Activated naive CD4-positive, alpha-beta T cell treated with anti-CD3 and anti-CD28 coated beads for 36 hours (primary cell): ENCODE results near the gene RNF141. TPM values are rescaled to one million over a fixed set of nuclear protein-coding genes. Genes with fewer than 3 reads are reported as not detected.

Experiments used
- CTCF ChIA-PET: fragments of 350-600 bp; sonication (Branson Sonifier 250); formaldehyde crosslinking; loops from one replicate; lab custom pipeline; 2021; ENCODE audit warnings: antibody characterized with exemption; lab: Charles Lee
- DNase-seq: peaks from one replicate; pipeline ENCODE4 v3.0.0-alpha.2; 2020
- H3K27ac Mint-ChIP-seq: one replicate; pipeline ENCODE4 v1.8.0; 2021; ENCODE audit warnings: mild to moderate bottlenecking, mixed read lengths
- H3K27me3 Mint-ChIP-seq: one replicate; pipeline ENCODE4 v1.8.0; 2021; ENCODE audit warnings: low read depth, mixed read lengths
- H3K36me3 Mint-ChIP-seq: one replicate; pipeline ENCODE4 v1.8.0; 2021; ENCODE audit warnings: low read depth, mixed read lengths
- H3K4me1 Mint-ChIP-seq: one replicate; pipeline ENCODE4 v1.8.0; 2021; ENCODE audit warnings: low read depth, mixed read lengths
- H3K4me3 Mint-ChIP-seq: one replicate; pipeline ENCODE4 v1.8.0; 2021; ENCODE audit warnings: mild to moderate bottlenecking, moderate library complexity, mixed read lengths
- H3K9me3 Mint-ChIP-seq: one replicate; pipeline ENCODE4 v1.8.0; 2021; ENCODE audit warnings: mixed read lengths
- intact Hi-C: fragments of 100-400 bp; cut with micrococcal nuclease; formaldehyde crosslinking; loops from one replicate; pipeline ENCODE4 v1.15.1; 2023
- total RNA-seq, 2 experiments: library from RNA; stranded (reverse); gene quantifications; one replicate each; pipeline ENCODE4 v1.2.3, GENCODE V29; 2021

Gene RNF141
- total RNA-seq, 2 experiments from 2014 or later: 20.9 to 21.8 TPM

DNA sequence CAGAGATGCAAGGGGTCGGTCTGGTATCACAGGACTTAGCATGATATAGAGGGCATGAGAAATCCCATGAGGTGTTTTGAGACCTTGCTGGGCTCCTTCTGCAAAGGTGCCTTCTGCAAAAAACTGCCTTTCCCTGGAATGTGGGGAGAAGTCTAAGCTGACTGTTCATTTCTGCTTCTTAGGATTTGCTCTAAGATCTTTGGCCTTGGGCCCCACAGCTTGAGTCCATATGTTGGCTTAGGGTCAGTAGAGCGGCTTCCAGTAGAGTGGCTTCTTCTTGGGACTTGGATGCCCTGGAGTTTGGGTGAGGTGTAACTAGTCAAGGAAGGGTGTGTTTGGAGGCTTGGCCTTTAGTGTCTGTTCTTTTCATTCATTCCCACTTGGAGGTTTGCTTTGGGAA lies 48.9 kb downstream of the RNF141 start:
- no peak overlapping the region for H3K4me3 Mint-ChIP-seq
- CTCF ChIA-PET: interaction anchor here (0.8 kb wide), 1 partner anchor 300 kb away, joined by 3 read pairs; no protein-coding TSS in a partner anchor
- DNase-seq: no peak
- H3K27me3 Mint-ChIP-seq: no peaks in the 10 kb centered on the region
- H3K36me3 Mint-ChIP-seq: peaks cover 15% of the 10 kb centered on the region
- no peak overlapping the region for H3K27ac Mint-ChIP-seq
- intact Hi-C loops: no loop called here
- no peaks in the 10 kb centered on the region for H3K9me3 Mint-ChIP-seq
- peaks cover 18% of the 10 kb centered on the region for H3K4me1 Mint-ChIP-seq

DNA sequence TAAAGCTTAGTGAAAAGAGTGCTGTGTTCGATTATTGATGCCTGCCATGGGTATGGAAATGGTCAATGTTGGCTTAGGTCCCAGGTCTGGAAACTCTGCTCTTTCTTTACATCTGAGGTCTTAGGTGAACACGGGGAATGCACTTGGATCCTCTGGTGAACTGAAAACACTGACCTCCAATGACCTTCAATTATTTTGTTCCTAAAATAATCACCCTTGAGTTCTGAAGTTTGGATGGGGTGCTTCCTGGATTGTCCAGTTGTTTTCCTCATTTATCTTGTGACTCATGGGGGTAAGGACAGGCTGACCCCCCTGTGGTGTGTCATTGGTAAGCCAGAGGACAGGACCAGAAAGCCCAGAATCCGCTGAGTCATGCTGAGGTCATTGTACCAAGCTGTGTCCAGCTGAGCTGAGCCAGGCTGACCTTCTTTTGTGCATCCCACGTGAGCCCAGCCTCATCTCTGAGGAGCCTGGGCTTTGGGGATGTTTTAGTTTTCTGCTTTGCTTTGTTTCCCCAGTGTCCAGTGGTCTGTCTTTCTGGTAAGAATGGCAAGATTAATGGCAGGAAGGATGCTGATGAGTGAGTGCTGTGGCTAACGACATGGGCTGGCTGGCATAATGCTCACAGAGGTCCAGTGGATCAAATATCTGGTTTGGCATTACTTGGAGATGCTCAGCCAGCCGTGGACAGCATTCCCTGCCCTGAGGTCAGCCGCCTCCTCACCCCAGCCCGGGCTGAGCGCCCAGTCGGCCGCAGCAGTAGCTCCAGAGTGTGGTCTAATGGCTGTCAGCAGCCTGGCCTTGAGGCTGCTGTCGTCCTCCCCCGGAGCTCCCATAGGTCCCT lies 50.4 kb downstream of the RNF141 start:
- Mint-ChIP-seq H3K9me3 (no peaks in the 10 kb centered on the region), H3K4me3 (no peak overlapping the region), H3K36me3 (peaks cover 12% of the 10 kb centered on the region), H3K4me1 (peaks cover 18% of the 10 kb centered on the region), H3K27ac (peak overlapping the region; percentile 38), H3K27me3 (no peaks in the 10 kb centered on the region)
- intact Hi-C loops: no loop called here
- no peak for DNase-seq
- CTCF ChIA-PET: interaction anchor here (1.1 kb wide), 1 partner anchor 74 kb away, joined by 3 read pairs; no protein-coding TSS in a partner anchor

DNA sequence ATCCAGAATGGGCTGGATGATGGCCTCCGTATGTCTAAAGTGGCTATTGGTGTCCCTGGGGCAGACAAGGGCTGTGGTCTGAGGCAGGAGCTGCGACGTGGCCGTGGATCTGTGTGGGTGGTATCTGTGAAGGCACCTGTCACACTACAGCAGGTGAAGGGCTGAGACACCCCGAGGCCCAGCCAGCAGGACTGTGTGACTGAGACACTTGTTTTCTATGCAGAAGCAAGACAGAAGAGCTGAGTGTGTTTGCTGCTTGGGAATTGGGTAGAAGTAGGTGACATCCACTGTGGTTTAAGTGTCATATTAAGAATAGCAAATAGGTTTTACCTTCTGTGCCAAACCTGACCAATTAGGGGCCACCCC lies 51.0 kb downstream of the RNF141 start:
- H3K27me3 Mint-ChIP-seq: no peaks in the 10 kb centered on the region
- DNase-seq: peak; percentile 9
- H3K36me3 Mint-ChIP-seq: peaks cover 12% of the 10 kb centered on the region
- intact Hi-C loops: no loop called here
- peaks cover 18% of the 10 kb centered on the region for H3K4me1 Mint-ChIP-seq
- H3K4me3 Mint-ChIP-seq: no peak overlapping the region
- no peaks in the 10 kb centered on the region for H3K9me3 Mint-ChIP-seq
- peak overlapping the region; percentile 38 for H3K27ac Mint-ChIP-seq
- CTCF ChIA-PET: interaction anchor here (1.1 kb wide), 1 partner anchor 74 kb away, joined by 3 read pairs; no protein-coding TSS in a partner anchor

DNA sequence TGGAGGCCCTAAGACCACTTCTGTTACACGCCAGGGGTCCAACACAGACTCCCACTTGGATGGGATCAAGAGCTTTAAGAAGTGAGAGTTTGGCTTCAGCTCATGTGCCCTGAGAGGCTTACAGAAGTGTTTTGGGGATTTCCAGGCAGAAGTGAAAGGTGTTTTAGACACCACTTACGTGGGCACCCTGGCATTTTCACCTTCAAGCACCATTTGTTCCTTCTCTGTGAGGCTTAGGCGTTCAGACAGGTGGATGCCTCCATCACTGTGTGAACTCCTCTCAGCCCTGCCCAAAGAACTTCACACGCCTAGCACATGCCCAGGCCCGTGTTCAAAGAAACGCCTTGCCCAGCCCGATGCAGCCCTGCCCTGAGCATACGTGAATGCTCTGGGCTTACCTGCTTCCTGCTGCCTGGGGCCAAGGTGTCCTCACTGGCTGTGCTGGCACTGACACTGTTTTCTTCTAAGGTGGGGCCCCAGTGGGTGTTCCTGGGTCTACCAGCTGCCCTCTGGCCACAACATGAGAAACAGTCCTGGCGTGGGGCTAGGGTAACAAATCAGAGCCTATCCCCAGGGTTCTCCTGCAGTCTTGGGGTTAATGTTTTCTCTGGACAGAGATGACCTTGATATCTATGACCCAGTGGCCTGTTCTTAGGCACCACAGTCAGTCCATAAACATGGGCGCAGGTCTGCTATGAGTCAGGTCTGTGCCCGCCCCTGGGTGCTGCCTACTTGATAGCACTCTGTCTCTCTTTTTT lies 51.9 kb downstream of the RNF141 start:
- Mint-ChIP-seq H3K9me3 (no peaks in the 10 kb centered on the region), H3K27me3 (no peaks in the 10 kb centered on the region), H3K36me3 (peaks cover 10% of the 10 kb centered on the region), H3K4me3 (no peak overlapping the region), H3K4me1 (peaks cover 18% of the 10 kb centered on the region), H3K27ac (peak overlapping the region; percentile 64)
- intact Hi-C loops: loop anchor here (2.0 kb wide), 1 partner anchor 30 kb away; no protein-coding TSS in a partner anchor
- CTCF ChIA-PET: interaction anchor here (1.1 to 1.3 kb wide), 4 partner anchors 34 to 83 kb away, joined by 3 to 4 read pairs (median 4); partner anchors contain the start of gene AMPD3
- peak; percentile 12 for DNase-seq

DNA sequence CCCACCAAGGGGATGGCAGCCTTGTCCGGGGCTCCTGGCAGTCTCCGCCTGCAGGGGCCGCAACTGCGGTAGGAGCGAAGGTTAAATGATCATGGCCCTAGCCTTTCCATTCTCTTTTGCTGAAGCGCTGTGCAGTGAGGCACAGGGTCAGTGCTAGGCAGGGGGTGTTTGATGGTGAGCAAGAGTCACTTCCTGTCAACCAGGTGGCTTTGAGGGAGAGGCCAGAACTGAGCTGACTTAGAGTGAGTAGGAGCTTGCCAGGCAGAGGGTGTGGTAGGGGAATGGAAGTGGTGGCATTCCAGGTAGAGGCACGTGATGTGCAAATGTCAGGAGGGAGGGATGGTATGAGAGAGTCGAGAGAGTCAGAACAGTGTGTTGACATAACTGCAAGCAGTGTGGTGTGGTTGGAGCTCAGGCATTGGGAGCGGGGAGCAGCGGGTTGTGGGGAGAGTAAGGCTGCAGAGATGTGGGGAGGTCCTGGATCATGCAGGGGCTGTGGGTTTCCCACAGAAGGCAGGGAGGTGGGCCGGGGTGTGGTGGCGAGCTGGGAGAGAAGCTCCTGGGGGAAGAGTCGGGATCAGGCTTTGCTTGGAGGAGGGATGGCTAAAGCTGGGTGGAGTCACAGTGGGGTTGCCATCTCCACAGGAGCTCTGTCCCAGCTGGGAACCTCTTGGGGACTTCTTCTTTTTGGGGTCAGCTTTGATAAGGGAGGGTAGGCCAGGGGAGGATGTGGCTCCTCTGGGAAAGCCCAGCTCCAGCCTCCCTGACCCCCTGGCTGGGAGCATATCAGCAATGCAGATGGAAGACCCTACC lies 52.7 kb downstream of the RNF141 start:
- H3K36me3 Mint-ChIP-seq: peaks cover 10% of the 10 kb centered on the region
- peak overlapping the region; percentile 64 for H3K27ac Mint-ChIP-seq
- no peak overlapping the region for H3K4me3 Mint-ChIP-seq
- DNase-seq: peak; percentile 37
- CTCF ChIA-PET: interaction anchor here (0.6 to 1.3 kb wide), 5 partner anchors 33 to 82 kb away, joined by 3 to 4 read pairs (median 4); partner anchors contain the start of gene AMPD3
- H3K9me3 Mint-ChIP-seq: no peaks in the 10 kb centered on the region
- H3K4me1 Mint-ChIP-seq: peaks cover 18% of the 10 kb centered on the region
- intact Hi-C loops: loop anchor here (2.0 kb wide), 1 partner anchor 30 kb away; no protein-coding TSS in a partner anchor
- no peaks in the 10 kb centered on the region for H3K27me3 Mint-ChIP-seq

DNA sequence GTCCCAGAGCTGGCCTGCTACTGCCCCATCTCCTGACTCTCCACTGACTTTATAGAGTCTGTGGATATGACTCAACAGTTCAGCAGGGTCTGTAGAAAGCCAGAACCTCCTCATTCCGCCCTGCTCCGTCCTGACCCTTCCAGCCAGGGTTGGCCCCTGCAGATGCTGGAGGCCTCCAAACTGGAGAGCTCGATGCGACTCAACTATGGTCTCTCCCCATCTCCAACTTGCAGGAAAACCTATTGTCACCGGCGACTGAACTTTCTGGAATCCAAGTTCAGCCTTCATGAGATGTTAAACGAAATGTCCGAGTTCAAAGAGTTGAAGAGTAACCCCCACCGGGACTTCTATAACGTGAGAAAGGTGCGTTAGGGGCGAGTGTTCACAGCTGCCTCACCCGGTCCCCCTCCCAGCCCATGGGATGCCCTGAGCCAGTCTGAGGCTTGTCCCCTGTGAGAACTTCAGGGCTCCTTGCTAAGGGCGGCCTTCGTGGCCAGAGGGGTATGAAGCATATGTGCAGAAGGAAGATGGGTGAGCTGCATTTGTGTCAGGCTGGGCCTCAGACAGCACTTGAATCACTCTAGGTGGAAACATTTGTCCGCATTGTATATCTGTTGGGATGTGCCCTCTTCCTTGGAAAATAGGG lies 53.9 kb downstream of the RNF141 start:
- Mint-ChIP-seq H3K4me3 (no peak overlapping the region), H3K36me3 (peaks cover 5% of the 10 kb centered on the region), H3K27ac (no peak overlapping the region), H3K9me3 (no peaks in the 10 kb centered on the region), H3K27me3 (no peaks in the 10 kb centered on the region), H3K4me1 (peaks cover 18% of the 10 kb centered on the region)
- CTCF ChIA-PET: no interaction called here
- intact Hi-C loops: no loop called here
- no peak for DNase-seq

DNA sequence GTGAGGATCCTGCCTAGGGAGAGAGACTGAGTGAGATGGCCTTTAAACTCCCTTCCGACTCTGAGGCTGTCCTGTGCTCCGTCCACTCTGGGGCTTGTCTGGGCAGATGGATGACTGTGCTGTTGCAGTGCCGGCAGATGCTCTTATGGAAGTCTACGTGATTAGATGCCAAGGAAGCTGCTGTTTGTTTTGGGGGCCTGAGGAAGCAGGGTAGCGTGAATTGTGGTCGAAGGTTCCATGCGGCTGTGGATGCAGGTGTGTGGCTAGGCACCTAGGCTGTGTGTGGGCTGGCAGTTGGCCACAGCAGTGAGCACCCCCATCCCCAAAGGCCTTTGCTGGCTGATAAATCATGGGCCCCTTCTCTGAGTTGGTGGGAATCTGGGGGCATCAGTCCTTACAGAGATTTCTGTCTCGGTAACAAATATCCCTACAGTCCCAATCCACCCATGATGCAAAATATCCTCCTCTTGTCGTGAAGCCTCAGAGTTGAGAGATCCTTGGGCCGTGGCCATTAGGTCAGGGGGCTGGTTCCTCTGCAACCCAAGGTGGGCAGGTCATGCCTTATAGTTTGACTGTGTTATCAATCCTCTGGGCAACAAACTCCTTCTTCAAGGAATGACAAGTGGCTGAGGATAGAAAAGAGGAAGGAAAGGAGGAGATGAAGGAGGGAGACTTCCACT lies 54.7 kb downstream of the RNF141 start:
- Mint-ChIP-seq H3K27me3 (no peaks in the 10 kb centered on the region), H3K36me3 (peaks cover 5% of the 10 kb centered on the region), H3K4me3 (no peak overlapping the region), H3K27ac (no peak overlapping the region), H3K4me1 (peaks cover 18% of the 10 kb centered on the region), H3K9me3 (no peaks in the 10 kb centered on the region)
- DNase-seq: no peak
- CTCF ChIA-PET: no interaction called here
- intact Hi-C loops: no loop called here

DNA sequence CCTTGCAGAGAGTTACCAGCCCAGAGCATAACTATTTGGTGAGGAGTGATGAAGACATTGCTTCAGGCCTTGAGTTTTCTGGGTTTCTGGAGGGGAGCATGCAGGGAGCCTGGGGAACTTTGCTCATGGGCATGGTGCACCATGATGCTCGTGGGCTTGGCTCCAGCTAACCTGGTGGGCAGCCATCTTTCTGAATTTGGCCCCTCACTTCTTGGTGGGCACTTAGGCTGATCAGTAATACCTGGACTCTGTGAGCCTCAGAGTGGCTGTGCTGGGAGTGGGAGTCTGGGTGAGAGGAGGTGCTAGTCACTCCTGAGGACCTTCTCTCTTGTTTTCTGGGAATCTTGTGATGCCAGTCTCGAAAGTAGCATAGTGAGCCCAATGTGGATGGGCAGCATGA lies 55.3 kb downstream of the RNF141 start:
- DNase-seq: no peak
- Mint-ChIP-seq H3K9me3 (no peaks in the 10 kb centered on the region), H3K27me3 (no peaks in the 10 kb centered on the region), H3K4me3 (no peak overlapping the region), H3K27ac (no peak overlapping the region), H3K36me3 (peaks cover 5% of the 10 kb centered on the region), H3K4me1 (peaks cover 18% of the 10 kb centered on the region)
- CTCF ChIA-PET: no interaction called here
- intact Hi-C loops: no loop called here

DNA sequence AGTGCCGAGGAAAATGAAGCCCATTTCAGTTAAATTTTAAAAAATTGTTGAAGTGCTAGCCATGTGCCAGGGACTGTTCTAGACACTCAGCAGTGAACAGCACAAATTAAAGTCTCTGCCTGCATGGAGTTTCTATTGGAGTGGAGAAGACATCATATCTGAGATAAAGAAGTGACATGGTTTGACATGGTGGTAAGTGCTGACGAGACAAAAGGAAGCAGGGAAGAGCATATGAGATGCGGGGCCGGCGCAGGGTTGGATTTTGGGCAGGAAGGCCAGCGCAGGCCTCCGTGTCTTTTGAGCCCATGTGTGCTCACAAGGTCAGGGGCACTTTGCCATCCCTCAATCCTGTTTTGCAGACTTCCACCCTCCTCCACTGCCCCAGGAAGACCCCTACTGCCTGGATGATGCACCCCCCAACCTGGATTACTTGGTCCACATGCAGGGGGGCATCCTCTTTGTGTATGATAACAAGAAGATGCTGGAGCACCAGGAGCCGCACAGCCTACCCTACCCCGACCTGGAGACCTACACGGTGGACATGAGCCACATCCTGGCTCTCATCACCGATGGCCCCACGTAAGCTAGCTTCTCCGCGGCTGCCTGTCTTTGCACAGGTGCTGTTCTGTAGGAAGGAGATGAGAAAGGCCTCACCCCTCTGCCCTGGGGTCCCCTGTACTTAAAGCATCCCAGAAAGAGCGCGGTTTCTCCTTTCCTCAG lies 56.4 kb downstream of the RNF141 start:
- peaks cover 13% of the 10 kb centered on the region for H3K4me1 Mint-ChIP-seq
- H3K27ac Mint-ChIP-seq: no peak overlapping the region
- intact Hi-C loops: no loop called here
- no peaks in the 10 kb centered on the region for H3K27me3 Mint-ChIP-seq
- H3K9me3 Mint-ChIP-seq: no peaks in the 10 kb centered on the region
- H3K36me3 Mint-ChIP-seq: peaks cover 5% of the 10 kb centered on the region
- DNase-seq: no peak
- CTCF ChIA-PET: no interaction called here
- H3K4me3 Mint-ChIP-seq: no peak overlapping the region

DNA sequence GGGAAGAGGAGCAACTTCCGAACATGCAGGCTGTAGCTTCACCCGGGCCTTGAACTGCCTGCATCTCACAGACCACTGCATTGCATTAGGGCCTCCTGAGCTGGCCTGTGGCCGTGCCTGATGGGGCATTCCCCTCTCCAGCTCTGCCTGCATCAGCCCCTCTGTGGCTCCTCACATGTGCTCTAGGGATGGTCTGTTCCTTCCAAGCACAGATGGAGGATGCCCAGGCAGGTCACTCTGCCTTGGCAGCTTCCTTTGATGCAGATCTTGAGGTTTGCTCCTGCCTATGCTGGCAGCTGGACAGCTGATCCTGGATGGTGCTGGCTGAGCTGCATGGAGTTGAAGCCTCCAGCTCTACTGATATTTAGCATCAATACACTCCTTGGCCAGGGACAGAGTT lies 57.4 kb downstream of the RNF141 start:
- peaks cover 7% of the 10 kb centered on the region for H3K4me1 Mint-ChIP-seq
- no peaks in the 10 kb centered on the region for H3K27me3 Mint-ChIP-seq
- H3K36me3 Mint-ChIP-seq: peaks cover 5% of the 10 kb centered on the region
- no peaks in the 10 kb centered on the region for H3K9me3 Mint-ChIP-seq
- intact Hi-C loops: no loop called here
- no peak overlapping the region for H3K27ac Mint-ChIP-seq
- DNase-seq: no peak
- CTCF ChIA-PET: no interaction called here
- no peak overlapping the region for H3K4me3 Mint-ChIP-seq

DNA sequence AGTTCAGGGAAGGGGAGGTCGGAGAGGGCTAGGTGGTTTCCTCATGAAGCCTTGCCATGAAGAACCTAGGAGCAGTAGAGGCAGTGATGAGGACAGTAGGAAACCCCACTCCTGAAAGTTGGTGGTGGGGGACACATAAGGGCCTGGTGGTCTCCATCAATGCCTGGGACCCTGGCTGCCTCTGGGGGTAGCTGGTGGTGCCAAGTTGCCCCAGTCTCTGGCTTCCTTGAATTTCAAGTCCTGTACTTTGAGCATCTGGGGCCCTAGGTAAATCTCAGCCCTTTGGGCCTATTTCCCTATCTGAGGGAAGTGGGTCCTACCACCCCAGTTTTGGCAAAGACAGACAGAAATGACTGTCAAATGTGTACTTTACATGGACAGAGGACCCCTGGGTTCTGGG lies 57.8 kb downstream of the RNF141 start:
- Mint-ChIP-seq H3K4me1 (peaks cover 3% of the 10 kb centered on the region), H3K9me3 (no peaks in the 10 kb centered on the region), H3K27me3 (no peaks in the 10 kb centered on the region), H3K36me3 (peaks cover 3% of the 10 kb centered on the region), H3K4me3 (no peak overlapping the region), H3K27ac (no peak overlapping the region)
- intact Hi-C loops: no loop called here
- CTCF ChIA-PET: no interaction called here
- no peak for DNase-seq
